GM19395 (cell line): Measurements from ENCODE around the gene CCNT2.
"Not testable (repeated sequence)": the region's sequence is repeated elsewhere in the genome, so short reads cannot be mapped to it uniquely, and the experiment has no call there.

Source experiments
- ATAC-seq: cut with Tn5 transposase; IDR thresholded peaks from one replicate; pipeline ENCODE4 v1.9.1; 2021; ENCODE audit warnings: mild to moderate bottlenecking, moderate library complexity; ENCODE audit not compliant: unreplicated experiment

CCNT2 gene

GRCh38 chr2:134917888-134918525, 615 bp upstream of the CCNT2 start:
- ATAC-seq = peak; percentile 79

GRCh38 chr2:134919341-134920210, 954 bp downstream of the CCNT2 start:
- ATAC-seq = no peak

GRCh38 chr2:134924912-134925311, 6.3 kb downstream of the CCNT2 start:
- ATAC-seq = no peak

- no peak for ATAC-seq
Measured at GRCh38 chr2:134926231-134926931, 7.8 kb downstream of the CCNT2 start.

GRCh38 chr2:134927195-134927594, 8.6 kb downstream of the CCNT2 start:
- no peak for ATAC-seq

GRCh38 chr2:134932864-134933526, 14.4 kb downstream of the CCNT2 start:
- no peak for ATAC-seq

GRCh38 chr2:134933732-134934131, 15.1 kb downstream of the CCNT2 start:
- ATAC-seq = no peak

GRCh38 chr2:134934150-134934549, 15.5 kb downstream of the CCNT2 start:
- ATAC-seq = no peak

- no peak for ATAC-seq
Measured at GRCh38 chr2:134934641-134935040, 16.0 kb downstream of the CCNT2 start.

GRCh38 chr2:134936691-134937090, 18.1 kb downstream of the CCNT2 start:
- ATAC-seq = no peak

GRCh38 chr2:134943540-134943939, 24.9 kb downstream of the CCNT2 start:
- ATAC-seq = peak; percentile 78

- no peak for ATAC-seq
Measured at GRCh38 chr2:134944975-134945374, 26.4 kb downstream of the CCNT2 start.

GRCh38 chr2:134946073-134946472, 27.5 kb downstream of the CCNT2 start:
- ATAC-seq = no peak

GRCh38 chr2:134949981-134950708, 31.5 kb downstream of the CCNT2 start:
- no peak for ATAC-seq

- ATAC-seq = no peak
Measured at GRCh38 chr2:134950886-134951285, 32.3 kb downstream of the CCNT2 start.

- no peak for ATAC-seq
Measured at GRCh38 chr2:134952608-134953007, 34.0 kb downstream of the CCNT2 start.

GRCh38 chr2:134954065-134954464, 35.4 kb downstream of the CCNT2 start:
- no peak for ATAC-seq

GRCh38 chr2:134955744-134956143, 37.1 kb downstream of the CCNT2 start:
- ATAC-seq = no peak

GRCh38 chr2:134957477-134957876, 38.9 kb downstream of the CCNT2 start:
- ATAC-seq = no peak

GRCh38 chr2:134967166-134967565, 48.5 kb downstream of the CCNT2 start:
- not testable (repeated sequence) for ATAC-seq
